ENCODE data around the gene FOXO1. TPM values are rescaled to one million over a fixed set of nuclear protein-coding genes. Genes with fewer than 3 reads are reported as not detected.
"Not testable (repeated sequence)": the region's sequence is repeated elsewhere in the genome, so short reads cannot be mapped to it uniquely, and the experiment has no call there.

FOXO1 gene
- total RNA-seq, 4 donors from 2014 or later, result 9.1 to 42.3 (median 14.2) TPM

GRCh38 chr13:40666933-40667621 is 636 bp upstream of the FOXO1 start:
- Histone ChIP-seq H3K27me3 (no peaks in the 10 kb centered on the region), H3K27ac (peak overlapping the region; percentile 99), H3K4me1 (peaks cover 0 to 40% (median 6%) of the 10 kb centered on the region in 3 donors), H3K4me3 (peak overlapping the region; percentile 77 to 97 (median 91)), H3K36me3 (no peaks in the 10 kb centered on the region), H3K9me3 (no peaks in the 10 kb centered on the region)
- 0 to 3% methylated on average over 11 to 37 of the region's 67 CpGs for WGBS, 2 donors
- intact Hi-C loops (cut with DNase I), result loop anchor here (5.0 kb wide), 1 partner anchor 605 kb away; no protein-coding TSS in a partner anchor
- peak; percentile 37 for DNase-seq
- TF ChIP-seq CTCF (IDR thresholded peaks at IDR 0.05), result no peak
- TF ChIP-seq POLR2A (IDR thresholded peaks at IDR 0.05), result no peak

GRCh38 chr13:40665126-40666044 is 1.1 kb downstream of the FOXO1 start:
- peak overlapping the region; percentile 99 for H3K27ac ChIP-seq
- intact Hi-C loops (cut with DNase I), result loop anchor here (5.0 kb wide), 1 partner anchor 603 kb away; no protein-coding TSS in a partner anchor
- H3K4me3 ChIP-seq, result peak overlapping the region; percentile 77 to 97 (median 91)
- H3K9me3 ChIP-seq, result no peaks in the 10 kb centered on the region
- no peak for DNase-seq
- WGBS, 2 donors, result 0% methylated on average over 21 of the region's 117 CpGs; no CpG with 5 or more reads in 1 of the 2 donors
- no peaks in the 10 kb centered on the region for H3K36me3 ChIP-seq
- no peaks in the 10 kb centered on the region for H3K27me3 ChIP-seq
- H3K4me1 ChIP-seq, result peaks cover 0 to 56% (median 17%) of the 10 kb centered on the region in 3 donors
- TF ChIP-seq POLR2A (IDR thresholded peaks at IDR 0.05), result no peak
- TF ChIP-seq CTCF (IDR thresholded peaks at IDR 0.05), result no peak

GRCh38 chr13:40664350-40665125 is 1.9 kb downstream of the FOXO1 start:
- Histone ChIP-seq H3K4me1 (peaks cover 0 to 64% (median 24%) of the 10 kb centered on the region in 3 donors), H3K36me3 (no peaks in the 10 kb centered on the region), H3K27me3 (no peaks in the 10 kb centered on the region), H3K9me3 (no peaks in the 10 kb centered on the region), H3K4me3 (peak overlapping the region; percentile 77 to 97 (median 91)), H3K27ac (peak overlapping the region; percentile 99)
- no peak for DNase-seq
- intact Hi-C loops (cut with DNase I), result loop anchor here (5.0 kb wide), 1 partner anchor 602 kb away; no protein-coding TSS in a partner anchor
- TF ChIP-seq POLR2A (IDR thresholded peaks at IDR 0.05), result peak in 2 of 4 donors; percentile 68 to 80
- peak in 1 of 6 experiments; percentile 3 for TF ChIP-seq CTCF (IDR thresholded peaks at IDR 0.05)
- WGBS, 2 donors, result 0% methylated on average over 4 of the region's 77 CpGs; no CpG with 5 or more reads in 1 of the 2 donors

GRCh38 chr13:40664100-40664349 is 2.4 kb downstream of the FOXO1 start:
- DNase-seq; H3K9me3 ChIP-seq; H3K36me3 ChIP-seq; intact Hi-C loops (cut with DNase I); H3K27me3 ChIP-seq: not testable (repeated sequence)
- H3K4me1 ChIP-seq, result peaks cover 0 to 69% (median 24%) of the 10 kb centered on the region in 3 donors
- 1 to 17% methylated on average over 7 to 12 of the region's 17 CpGs for WGBS, 2 donors
- peak overlapping the region; percentile 77 to 97 (median 91) for H3K4me3 ChIP-seq
- H3K27ac ChIP-seq, result peak overlapping the region; percentile 99

- DNase-seq, result no peak
- Histone ChIP-seq H3K36me3 (no peaks in the 10 kb centered on the region), H3K4me1 (peaks cover 0 to 67% (median 21%) of the 10 kb centered on the region in 3 donors), H3K4me3 (peak overlapping the region; percentile 77 to 97 (median 91)), H3K9me3 (no peaks in the 10 kb centered on the region), H3K27ac (peak overlapping the region; percentile 38 to 99 (median 99)), H3K27me3 (no peaks in the 10 kb centered on the region)
- intact Hi-C loops (cut with DNase I), result no loop called here
- no peak for TF ChIP-seq CTCF (IDR thresholded peaks at IDR 0.05)
- no peak for TF ChIP-seq POLR2A (IDR thresholded peaks at IDR 0.05)
Observed at GRCh38 chr13:40662866-40663265, 3.6 kb downstream of the FOXO1 start.

Measured in esophagus squamous epithelium (tissue), 5 donors.